ENCODE results near the gene NT5DC3.

The NT5DC3 gene

GRCh38 chr12:103833095-103833775 lies 7.8 kb downstream of the NT5DC3 start:
- WGBS (ENCODE audit: insufficient coverage, insufficient read length), result no CpG with 5 or more reads among the region's 6 CpGs
- no peak for DNase-seq (ENCODE audit: low read depth, low spot score)
- no peaks in the 10 kb centered on the region for H3K9me3 ChIP-seq (ENCODE audit: control insufficient read depth, insufficient read depth, low read length)
- no peaks in the 10 kb centered on the region for H3K27me3 ChIP-seq (ENCODE audit: control insufficient read depth, insufficient read depth, low read length)
- H3K4me1 ChIP-seq (ENCODE audit: control insufficient read depth, insufficient read depth, low read length), result peaks cover 2% of the 10 kb centered on the region; the same call in 1 of the 2 replicates
- no peak overlapping the region for H3K4me3 ChIP-seq (ENCODE audit: low read length)
- H3K27ac ChIP-seq (ENCODE audit: low read length), result no peak overlapping the region
- no peaks in the 10 kb centered on the region for H3K36me3 ChIP-seq (ENCODE audit: control insufficient read depth, insufficient read depth, low read length)

- no peaks in the 10 kb centered on the region for H3K9me3 ChIP-seq (ENCODE audit: control insufficient read depth, insufficient read depth, low read length)
- H3K27ac ChIP-seq (ENCODE audit: low read length), result no peak overlapping the region
- DNase-seq (ENCODE audit: low read depth, low spot score), result no peak
- H3K36me3 ChIP-seq (ENCODE audit: control insufficient read depth, insufficient read depth, low read length), result no peaks in the 10 kb centered on the region
- WGBS (ENCODE audit: insufficient coverage, insufficient read length), result no CpG with 5 or more reads among the region's 11 CpGs
- H3K4me3 ChIP-seq (ENCODE audit: low read length), result no peak overlapping the region
- H3K4me1 ChIP-seq (ENCODE audit: control insufficient read depth, insufficient read depth, low read length), result peaks cover 2% of the 10 kb centered on the region; the same call in 1 of the 2 replicates
- H3K27me3 ChIP-seq (ENCODE audit: control insufficient read depth, insufficient read depth, low read length), result no peaks in the 10 kb centered on the region
Measured at GRCh38 chr12:103832048-103832997, 8.7 kb downstream of the NT5DC3 start.

DNA sequence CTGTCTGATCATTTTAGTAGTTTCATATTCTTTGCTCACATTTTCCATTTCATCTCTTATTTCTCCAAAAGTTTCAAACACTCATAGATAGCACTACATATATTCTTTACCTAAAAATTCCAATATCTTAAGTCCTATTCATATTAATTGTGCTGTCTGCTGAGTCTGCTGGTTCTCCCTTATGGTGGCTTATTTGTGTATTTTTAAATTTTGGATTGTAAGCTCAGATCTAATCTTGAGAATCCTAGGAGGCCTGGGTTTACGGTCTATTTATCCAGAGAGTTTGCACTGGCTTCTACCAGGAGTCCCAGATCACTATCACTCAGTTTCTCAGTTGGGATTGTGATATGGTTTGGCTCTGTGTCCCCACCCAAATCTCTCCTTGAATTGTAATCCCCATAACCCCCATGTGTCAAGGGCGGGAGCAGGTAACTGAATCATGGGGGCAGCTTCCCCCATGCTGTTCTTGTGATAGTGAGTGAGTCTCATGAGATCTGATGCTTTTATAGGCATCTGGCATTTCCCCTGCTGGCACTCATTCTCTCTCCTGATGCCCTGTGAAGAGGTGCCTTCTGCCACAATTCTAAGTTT lies 10.2 kb downstream of the NT5DC3 start:
- no CpG with 5 or more reads among the region's 2 CpGs for WGBS (ENCODE audit: insufficient coverage, insufficient read length)
- Histone ChIP-seq H3K4me3 (ENCODE audit: low read length) (no peak overlapping the region), H3K27ac (ENCODE audit: low read length) (no peak overlapping the region), H3K4me1 (ENCODE audit: control insufficient read depth, insufficient read depth, low read length) (peaks cover 2% of the 10 kb centered on the region; the same call in 1 of the 2 replicates), H3K27me3 (ENCODE audit: control insufficient read depth, insufficient read depth, low read length) (no peaks in the 10 kb centered on the region), H3K36me3 (ENCODE audit: control insufficient read depth, insufficient read depth, low read length) (no peaks in the 10 kb centered on the region), H3K9me3 (ENCODE audit: control insufficient read depth, insufficient read depth, low read length) (no peaks in the 10 kb centered on the region)
- DNase-seq (ENCODE audit: low read depth, low spot score), result no peak

GRCh38 chr12:103830025-103830725 lies 10.9 kb downstream of the NT5DC3 start:
- Histone ChIP-seq H3K4me3 (ENCODE audit: low read length) (no peak overlapping the region), H3K4me1 (ENCODE audit: control insufficient read depth, insufficient read depth, low read length) (peaks cover 2% of the 10 kb centered on the region; the same call in 1 of the 2 replicates), H3K9me3 (ENCODE audit: control insufficient read depth, insufficient read depth, low read length) (no peaks in the 10 kb centered on the region), H3K27ac (ENCODE audit: low read length) (no peak overlapping the region), H3K27me3 (ENCODE audit: control insufficient read depth, insufficient read depth, low read length) (no peaks in the 10 kb centered on the region), H3K36me3 (ENCODE audit: control insufficient read depth, insufficient read depth, low read length) (no peaks in the 10 kb centered on the region)
- 100% methylated on average over 3 of the region's 5 CpGs for WGBS (ENCODE audit: insufficient coverage, insufficient read length)
- DNase-seq (ENCODE audit: low read depth, low spot score), result no peak

GRCh38 chr12:103829092-103829491 lies 11.9 kb downstream of the NT5DC3 start:
- Histone ChIP-seq H3K36me3 (ENCODE audit: control insufficient read depth, insufficient read depth, low read length) (no peaks in the 10 kb centered on the region), H3K9me3 (ENCODE audit: control insufficient read depth, insufficient read depth, low read length) (no peaks in the 10 kb centered on the region), H3K4me1 (ENCODE audit: control insufficient read depth, insufficient read depth, low read length) (peaks cover 2% of the 10 kb centered on the region), H3K27ac (ENCODE audit: low read length) (no peak overlapping the region), H3K27me3 (ENCODE audit: control insufficient read depth, insufficient read depth, low read length) (no peaks in the 10 kb centered on the region), H3K4me3 (ENCODE audit: low read length) (no peak overlapping the region)
- DNase-seq (ENCODE audit: low read depth, low spot score), result no peak

- DNase-seq (ENCODE audit: low read depth, low spot score), result no peak
- Histone ChIP-seq H3K36me3 (ENCODE audit: control insufficient read depth, insufficient read depth, low read length) (no peaks in the 10 kb centered on the region), H3K27ac (ENCODE audit: low read length) (no peak overlapping the region), H3K4me1 (ENCODE audit: control insufficient read depth, insufficient read depth, low read length) (no peaks in the 10 kb centered on the region; the same call in 1 of the 2 replicates), H3K9me3 (ENCODE audit: control insufficient read depth, insufficient read depth, low read length) (no peaks in the 10 kb centered on the region), H3K27me3 (ENCODE audit: control insufficient read depth, insufficient read depth, low read length) (no peaks in the 10 kb centered on the region), H3K4me3 (ENCODE audit: low read length) (no peak overlapping the region)
- WGBS (ENCODE audit: insufficient coverage, insufficient read length), result no CpG with 5 or more reads among the region's 2 CpGs
Measured at GRCh38 chr12:103827911-103828391, 13.1 kb downstream of the NT5DC3 start.

DNA sequence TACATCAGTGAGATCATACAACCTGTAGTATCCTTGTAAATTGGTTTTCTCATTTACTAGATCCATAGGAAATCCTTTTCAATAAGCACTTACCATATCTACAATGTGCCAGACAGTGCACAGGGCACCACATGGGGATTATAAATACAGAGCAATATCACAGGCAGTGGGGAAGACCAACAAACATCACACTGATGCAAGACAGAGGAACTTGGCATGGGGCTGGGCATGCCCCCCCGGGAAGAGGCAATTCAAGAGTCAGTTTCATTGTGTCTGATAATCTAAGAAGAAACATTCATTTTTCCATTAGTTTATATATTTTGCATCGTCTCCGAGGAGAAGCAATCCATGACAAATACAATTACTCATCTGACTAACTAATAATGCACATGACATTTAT lies 16.2 kb downstream of the NT5DC3 start:
- Histone ChIP-seq H3K27me3 (ENCODE audit: control insufficient read depth, insufficient read depth, low read length) (no peaks in the 10 kb centered on the region), H3K36me3 (ENCODE audit: control insufficient read depth, insufficient read depth, low read length) (no peaks in the 10 kb centered on the region), H3K4me1 (ENCODE audit: control insufficient read depth, insufficient read depth, low read length) (no peaks in the 10 kb centered on the region; the same call in 1 of the 2 replicates), H3K9me3 (ENCODE audit: control insufficient read depth, insufficient read depth, low read length) (no peaks in the 10 kb centered on the region), H3K27ac (ENCODE audit: low read length) (no peak overlapping the region), H3K4me3 (ENCODE audit: low read length) (no peak overlapping the region)
- no CpG with 5 or more reads among the region's 3 CpGs for WGBS (ENCODE audit: insufficient coverage, insufficient read length)
- DNase-seq (ENCODE audit: low read depth, low spot score), result no peak

DNA sequence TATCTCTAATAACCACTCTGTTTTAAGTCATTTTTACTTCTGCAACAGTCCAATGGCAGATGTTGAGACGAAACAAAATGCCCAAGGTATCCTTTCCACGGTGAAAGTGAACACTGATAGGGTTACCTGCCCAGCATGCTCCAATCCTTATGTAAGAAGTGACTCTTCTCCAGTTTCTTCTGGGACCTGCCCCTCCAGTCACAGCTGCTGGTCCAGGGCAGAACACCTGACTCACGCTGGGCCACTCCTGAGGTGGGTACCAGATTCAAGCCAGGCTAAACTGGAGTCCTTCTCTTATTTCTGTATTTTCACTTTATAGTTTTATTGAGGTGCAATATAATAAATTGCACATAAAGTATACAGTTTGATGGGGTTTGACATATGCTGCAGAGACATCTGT lies 16.7 kb downstream of the NT5DC3 start:
- Histone ChIP-seq H3K9me3 (ENCODE audit: control insufficient read depth, insufficient read depth, low read length) (no peaks in the 10 kb centered on the region), H3K27me3 (ENCODE audit: control insufficient read depth, insufficient read depth, low read length) (no peaks in the 10 kb centered on the region), H3K4me1 (ENCODE audit: control insufficient read depth, insufficient read depth, low read length) (no peaks in the 10 kb centered on the region; the same call in 1 of the 2 replicates), H3K4me3 (ENCODE audit: low read length) (no peak overlapping the region), H3K36me3 (ENCODE audit: control insufficient read depth, insufficient read depth, low read length) (no peaks in the 10 kb centered on the region), H3K27ac (ENCODE audit: low read length) (no peak overlapping the region)
- no CpG with 5 or more reads among the region's 3 CpGs for WGBS (ENCODE audit: insufficient coverage, insufficient read length)
- DNase-seq (ENCODE audit: low read depth, low spot score), result no peak

DNA sequence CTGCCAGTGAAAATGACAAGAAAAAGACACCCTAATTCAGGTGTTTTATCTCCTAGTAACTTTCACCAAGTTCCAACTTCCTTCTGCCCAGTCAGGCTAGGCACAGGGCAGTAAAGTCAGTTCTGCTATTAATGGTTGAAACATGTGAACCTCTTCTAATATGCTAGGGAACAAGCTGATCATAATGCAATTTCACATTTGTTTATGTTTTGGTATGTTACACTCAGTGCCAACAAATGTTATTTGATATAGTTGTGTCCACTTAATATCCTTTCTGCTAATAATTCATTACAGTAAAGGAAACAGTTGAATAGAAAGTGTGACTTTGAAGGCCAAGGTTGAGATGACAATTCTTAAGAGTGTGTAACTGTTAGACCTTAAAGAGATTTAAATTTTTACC lies 17.2 kb downstream of the NT5DC3 start:
- Histone ChIP-seq H3K4me3 (ENCODE audit: low read length) (no peak overlapping the region), H3K9me3 (ENCODE audit: control insufficient read depth, insufficient read depth, low read length) (no peaks in the 10 kb centered on the region), H3K36me3 (ENCODE audit: control insufficient read depth, insufficient read depth, low read length) (no peaks in the 10 kb centered on the region), H3K27me3 (ENCODE audit: control insufficient read depth, insufficient read depth, low read length) (no peaks in the 10 kb centered on the region), H3K4me1 (ENCODE audit: control insufficient read depth, insufficient read depth, low read length) (no peaks in the 10 kb centered on the region; the same call in 1 of the 2 replicates), H3K27ac (ENCODE audit: low read length) (no peak overlapping the region)
- no peak for DNase-seq (ENCODE audit: low read depth, low spot score)

DNA sequence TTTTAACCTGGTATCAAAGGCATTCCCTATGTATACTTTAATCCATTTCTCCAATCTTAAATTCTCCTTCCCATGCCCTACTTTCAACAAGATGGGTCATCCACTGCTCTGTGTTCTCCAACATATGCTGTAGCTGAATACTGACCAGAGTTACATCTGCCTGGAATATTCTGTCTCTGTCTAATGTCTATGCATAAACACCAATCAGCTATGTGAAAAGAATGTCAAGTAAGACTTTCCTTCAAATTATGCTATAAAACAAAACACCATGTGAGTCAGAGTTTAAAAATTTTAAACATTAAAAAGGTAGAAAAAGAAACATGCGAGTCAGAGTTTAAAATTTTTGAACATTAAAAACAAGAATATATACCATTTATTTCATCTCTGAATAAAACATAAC lies 19.3 kb downstream of the NT5DC3 start:
- WGBS (ENCODE audit: insufficient coverage, insufficient read length), result no CpG with 5 or more reads among the region's 1 CpG
- no peak overlapping the region for H3K4me3 ChIP-seq (ENCODE audit: low read length)
- no peaks in the 10 kb centered on the region; the same call in 1 of the 2 replicates for H3K4me1 ChIP-seq (ENCODE audit: control insufficient read depth, insufficient read depth, low read length)
- DNase-seq (ENCODE audit: low read depth, low spot score), result no peak
- no peaks in the 10 kb centered on the region for H3K36me3 ChIP-seq (ENCODE audit: control insufficient read depth, insufficient read depth, low read length)
- H3K9me3 ChIP-seq (ENCODE audit: control insufficient read depth, insufficient read depth, low read length), result no peaks in the 10 kb centered on the region
- no peak overlapping the region for H3K27ac ChIP-seq (ENCODE audit: low read length)
- H3K27me3 ChIP-seq (ENCODE audit: control insufficient read depth, insufficient read depth, low read length), result no peaks in the 10 kb centered on the region

Measured in iPS DF 6.9 (cell line).